ENCODE results near the gene PRCP. TPM values are rescaled to one million over a fixed set of nuclear protein-coding genes. Genes with fewer than 3 reads are reported as not detected.

PRCP gene
- total RNA-seq, 1 experiment from 2014 or later: 22.7 TPM

- intact Hi-C loops (cut with micrococcal nuclease; ENCODE audit: unreplicated experiment): loop anchor here (1.0 kb wide), 3 partner anchors 33 to 953 kb away; partner anchors contain the start of gene PRCP
- Mint-ChIP-seq H3K4me1 (ENCODE audit: low read depth, unreplicated experiment) (peaks cover 8% of the 10 kb centered on the region), H3K27ac (ENCODE audit: unreplicated experiment) (no peak overlapping the region), H3K27me3 (ENCODE audit: unreplicated experiment) (no peaks in the 10 kb centered on the region), H3K36me3 (ENCODE audit: insufficient read depth, unreplicated experiment) (no peaks in the 10 kb centered on the region), H3K9me3 (ENCODE audit: low read depth, unreplicated experiment) (no peaks in the 10 kb centered on the region), H3K4me3 (ENCODE audit: low read depth, unreplicated experiment) (no peak overlapping the region)
- peak; percentile 48 for TF ChIP-seq CTCF (IDR thresholded peaks at IDR 0.05; ENCODE audit: unreplicated experiment)
- CTCF ChIA-PET: interaction anchor here (0.6 to 1.2 kb wide), 8 partner anchors 8 to 944 kb away, joined by 3 to 12 read pairs (median 3); partner anchors contain the start of genes DDIAS and PRCP
- peak; percentile 69 for DNase-seq
- BruUV-seq (replicated peaks): no TSS peak
Measured at GRCh38 chr11:82867495-82868082, 32.6 kb downstream of the PRCP start.

- BruUV-seq (replicated peaks): no TSS peak
- intact Hi-C loops (cut with micrococcal nuclease; ENCODE audit: unreplicated experiment): no loop called here
- Mint-ChIP-seq H3K36me3 (ENCODE audit: insufficient read depth, unreplicated experiment) (no peaks in the 10 kb centered on the region), H3K27ac (ENCODE audit: unreplicated experiment) (no peak overlapping the region), H3K4me1 (ENCODE audit: low read depth, unreplicated experiment) (peaks cover 8% of the 10 kb centered on the region), H3K4me3 (ENCODE audit: low read depth, unreplicated experiment) (no peak overlapping the region), H3K9me3 (ENCODE audit: low read depth, unreplicated experiment) (no peaks in the 10 kb centered on the region), H3K27me3 (ENCODE audit: unreplicated experiment) (no peaks in the 10 kb centered on the region)
- CTCF ChIA-PET: no interaction called here
- no peak for TF ChIP-seq CTCF (IDR thresholded peaks at IDR 0.05; ENCODE audit: unreplicated experiment)
- no peak for DNase-seq
Measured at GRCh38 chr11:82865841-82866240, 34.4 kb downstream of the PRCP start.

GRCh38 chr11:82864268-82864667 is 36.0 kb downstream of the PRCP start:
- Mint-ChIP-seq H3K9me3 (ENCODE audit: low read depth, unreplicated experiment) (no peaks in the 10 kb centered on the region), H3K27me3 (ENCODE audit: unreplicated experiment) (no peaks in the 10 kb centered on the region), H3K27ac (ENCODE audit: unreplicated experiment) (no peak overlapping the region), H3K36me3 (ENCODE audit: insufficient read depth, unreplicated experiment) (no peaks in the 10 kb centered on the region), H3K4me1 (ENCODE audit: low read depth, unreplicated experiment) (peaks cover 8% of the 10 kb centered on the region), H3K4me3 (ENCODE audit: low read depth, unreplicated experiment) (no peak overlapping the region)
- CTCF ChIA-PET: no interaction called here
- peak; percentile 61 for DNase-seq
- no TSS peak for BruUV-seq (replicated peaks)
- intact Hi-C loops (cut with micrococcal nuclease; ENCODE audit: unreplicated experiment): loop anchor here (1.0 kb wide), 2 partner anchors 89 to 146 kb away; no protein-coding TSS in a partner anchor
- TF ChIP-seq CTCF (IDR thresholded peaks at IDR 0.05; ENCODE audit: unreplicated experiment): peak; percentile 49

- DNase-seq: no peak
- Mint-ChIP-seq H3K4me1 (ENCODE audit: low read depth, unreplicated experiment) (peaks cover 17% of the 10 kb centered on the region), H3K27me3 (ENCODE audit: unreplicated experiment) (no peaks in the 10 kb centered on the region), H3K9me3 (ENCODE audit: low read depth, unreplicated experiment) (no peaks in the 10 kb centered on the region), H3K4me3 (ENCODE audit: low read depth, unreplicated experiment) (no peak overlapping the region), H3K36me3 (ENCODE audit: insufficient read depth, unreplicated experiment) (no peaks in the 10 kb centered on the region), H3K27ac (ENCODE audit: unreplicated experiment) (no peak overlapping the region)
- intact Hi-C loops (cut with micrococcal nuclease; ENCODE audit: unreplicated experiment): no loop called here
- TF ChIP-seq CTCF (IDR thresholded peaks at IDR 0.05; ENCODE audit: unreplicated experiment): no peak
- BruUV-seq (replicated peaks): no TSS peak
- CTCF ChIA-PET: no interaction called here
Measured at GRCh38 chr11:82863209-82863608, 37.0 kb downstream of the PRCP start.
